ENCODE measurements around the gene SPINK4.

SPINK4 gene

GRCh38 chr9:33291901-33292300 is 51.9 kb downstream of the SPINK4 start:
- no peak for DNase-seq (ENCODE audit: low spot score)

- no peak for DNase-seq (ENCODE audit: low spot score)
Measured at GRCh38 chr9:33293782-33294181, 53.8 kb downstream of the SPINK4 start.

- no peak for DNase-seq (ENCODE audit: low spot score)
Measured at GRCh38 chr9:33294670-33295432, 54.9 kb downstream of the SPINK4 start.

GRCh38 chr9:33295571-33295970 is 55.6 kb downstream of the SPINK4 start:
- DNase-seq (ENCODE audit: low spot score): no peak

GRCh38 chr9:33297432-33297831 is 57.5 kb downstream of the SPINK4 start:
- DNase-seq (ENCODE audit: low spot score): no peak
